Esophagus muscularis mucosa (tissue), 4 donors: ENCODE results near the gene RAB44. TPM values are rescaled to one million over a fixed set of nuclear protein-coding genes. Genes with fewer than 3 reads are reported as not detected.

Experiments used
- DNase-seq: peaks from one replicate; pipeline ENCODE4 v3.0.0-alpha.2; 2017; ENCODE audit errors: extremely low spot score
- H3K27ac ChIP-seq, 4 donors: fragments of 200-600 bp; sonication (generic); replicated peaks in 1 of 4; 1 replicate in 3 of 4; 2 replicates in 1 of 4; pipeline ENCODE4 v1.5.1; 2016 to 2019; ENCODE audit warnings: mild to moderate bottlenecking in 1 of 4
- H3K27me3 ChIP-seq, 4 donors: fragments of 200-600 bp; sonication (generic); one replicate each; pipeline versions ENCODE4 v1.5.1 to v1.6.0; 2016 to 2019
- H3K36me3 ChIP-seq, 4 donors: fragments of 200-600 bp; sonication (generic); one replicate each; pipeline ENCODE4 v1.5.1; 2016 to 2019
- H3K4me1 ChIP-seq, 4 donors: fragments of 200-600 bp; sonication (generic); one replicate each; pipeline ENCODE4 v1.5.1; 2016 to 2019
- H3K4me3 ChIP-seq, 4 donors: fragments of 200-600 bp; sonication (generic); 1 replicate in 2 of 4; 2 replicates in 2 of 4; pipeline ENCODE4 v1.5.1; 2016 to 2019; ENCODE audit warnings: mild to moderate bottlenecking in 4 of 4, moderate library complexity in 1 of 4
- H3K9me3 ChIP-seq, 4 donors: fragments of 200-600 bp; sonication (generic); 1 replicate in 3 of 4; 2 replicates in 1 of 4; pipeline ENCODE4 v1.5.1; 2016 to 2019
- EP300 ChIP-seq: sonication (generic); formaldehyde crosslinking; IDR thresholded peaks from one replicate; pipeline ENCODE4 v1.6.1; 2017; ENCODE audit warnings: antibody characterized with exemption
- POLR2A ChIP-seq: fragments of 450-650 bp; IDR thresholded peaks from one replicate; pipeline ENCODE4 v1.6.1; 2017; ENCODE audit warnings: antibody characterized with exemption, moderate library complexity, mild to moderate bottlenecking, low read depth
- POLR2AphosphoS5 ChIP-seq, 2 donors: sonication (generic); formaldehyde crosslinking; IDR thresholded peaks; one replicate each; pipeline ENCODE4 v1.6.1; 2017; ENCODE audit warnings: antibody characterized with exemption in 2 of 2
- WGBS: methylation state at CpG from one replicate; pipeline ENCODE4 v1.1.5; 2018; 5-methylcytosine and 5-hydroxymethylcytosine counted together
- intact Hi-C: fragments of 100-400 bp; cut with DNase I; formaldehyde crosslinking; loops from one replicate; pipeline ENCODE4 v1.15.1; 2023
- total RNA-seq, 4 donors: library from RNA; depleted of rRNA; stranded (reverse); fragments of >200 nt; gene quantifications; one replicate each; pipeline versions ENCODE4 v1.1.0 to v1.2.1, GENCODE V29; 2016
- TF ChIP-seq, protein P1 (sequence below), 3 experiments: fragments of 200-600 bp in 2 of 3; fragments of 450-650 bp in 1 of 3; sonication (generic) in 2 of 3; IDR thresholded peaks; one replicate each; pipeline ENCODE4 v1.5.1; 2017 to 2019; ENCODE audit warnings: antibody characterized with exemption in 3 of 3, mild to moderate bottlenecking in 2 of 3, moderate library complexity in 1 of 3

The RAB44 gene
- total RNA-seq, 4 donors from 2014 or later, result 0.19 to 1.5 (median 0.94) TPM

GRCh38 chr6:36774331-36774730 is 76.7 kb downstream of the RAB44 start:
- Histone ChIP-seq H3K27me3 (peaks cover 0 to 10% (median 0%) of the 10 kb centered on the region in 4 donors), H3K27ac (no peak overlapping the region), H3K4me1 (peaks cover 6 to 12% (median 11%) of the 10 kb centered on the region in 4 donors), H3K4me3 (no peak overlapping the region), H3K9me3 (no peaks in the 10 kb centered on the region), H3K36me3 (no peaks in the 10 kb centered on the region)
- DNase-seq, result no peak
- intact Hi-C loops, result loop anchor here (10.0 kb wide), 1 partner anchor 430 kb away; no protein-coding TSS in a partner anchor
- 81% methylated on average over 5 of the region's 5 CpGs for WGBS
- no peak for TF ChIP-seq POLR2A
- TF ChIP-seq, protein P1, sequence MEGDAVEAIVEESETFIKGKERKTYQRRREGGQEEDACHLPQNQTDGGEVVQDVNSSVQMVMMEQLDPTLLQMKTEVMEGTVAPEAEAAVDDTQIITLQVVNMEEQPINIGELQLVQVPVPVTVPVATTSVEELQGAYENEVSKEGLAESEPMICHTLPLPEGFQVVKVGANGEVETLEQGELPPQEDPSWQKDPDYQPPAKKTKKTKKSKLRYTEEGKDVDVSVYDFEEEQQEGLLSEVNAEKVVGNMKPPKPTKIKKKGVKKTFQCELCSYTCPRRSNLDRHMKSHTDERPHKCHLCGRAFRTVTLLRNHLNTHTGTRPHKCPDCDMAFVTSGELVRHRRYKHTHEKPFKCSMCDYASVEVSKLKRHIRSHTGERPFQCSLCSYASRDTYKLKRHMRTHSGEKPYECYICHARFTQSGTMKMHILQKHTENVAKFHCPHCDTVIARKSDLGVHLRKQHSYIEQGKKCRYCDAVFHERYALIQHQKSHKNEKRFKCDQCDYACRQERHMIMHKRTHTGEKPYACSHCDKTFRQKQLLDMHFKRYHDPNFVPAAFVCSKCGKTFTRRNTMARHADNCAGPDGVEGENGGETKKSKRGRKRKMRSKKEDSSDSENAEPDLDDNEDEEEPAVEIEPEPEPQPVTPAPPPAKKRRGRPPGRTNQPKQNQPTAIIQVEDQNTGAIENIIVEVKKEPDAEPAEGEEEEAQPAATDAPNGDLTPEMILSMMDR (IDR thresholded peaks at IDR 0.05), result no peak
- no peak for TF ChIP-seq EP300
- no peak for TF ChIP-seq POLR2AphosphoS5 (IDR thresholded peaks at IDR 0.05)

DNA sequence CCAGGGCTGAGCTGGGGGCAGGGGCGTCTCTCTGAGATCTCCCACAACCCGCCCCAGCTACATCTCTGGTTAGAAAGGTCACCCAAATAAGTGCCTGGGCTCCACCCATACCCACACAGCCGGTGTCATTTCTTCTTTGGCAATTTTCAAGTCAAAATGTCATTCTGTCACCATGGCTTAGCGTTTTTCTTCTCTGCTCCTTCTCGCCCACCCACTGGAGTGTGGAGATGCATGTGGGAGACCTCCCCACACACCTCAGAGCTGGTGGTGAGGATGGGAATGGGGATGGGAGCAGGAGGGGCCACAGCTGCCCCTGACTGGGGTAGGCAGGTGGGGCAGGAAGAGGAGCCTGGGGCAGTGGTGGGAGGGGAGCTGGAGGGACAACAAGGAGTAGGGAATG is 78.5 kb downstream of the RAB44 start:
- DNase-seq, result no peak
- 89% methylated on average over 5 of the region's 5 CpGs for WGBS
- intact Hi-C loops, result loop anchor here (10.0 kb wide), 1 partner anchor 429 kb away; no protein-coding TSS in a partner anchor
- TF ChIP-seq, protein P1 (IDR thresholded peaks at IDR 0.05), result no peak
- TF ChIP-seq POLR2A, result no peak
- TF ChIP-seq EP300, result no peak
- TF ChIP-seq POLR2AphosphoS5 (IDR thresholded peaks at IDR 0.05), result no peak
- Histone ChIP-seq H3K4me3 (no peak overlapping the region), H3K27me3 (peaks cover 0 to 15% (median 0%) of the 10 kb centered on the region in 4 donors), H3K36me3 (no peaks in the 10 kb centered on the region), H3K4me1 (no peaks in the 10 kb centered on the region), H3K27ac (no peak overlapping the region), H3K9me3 (no peaks in the 10 kb centered on the region)

DNA sequence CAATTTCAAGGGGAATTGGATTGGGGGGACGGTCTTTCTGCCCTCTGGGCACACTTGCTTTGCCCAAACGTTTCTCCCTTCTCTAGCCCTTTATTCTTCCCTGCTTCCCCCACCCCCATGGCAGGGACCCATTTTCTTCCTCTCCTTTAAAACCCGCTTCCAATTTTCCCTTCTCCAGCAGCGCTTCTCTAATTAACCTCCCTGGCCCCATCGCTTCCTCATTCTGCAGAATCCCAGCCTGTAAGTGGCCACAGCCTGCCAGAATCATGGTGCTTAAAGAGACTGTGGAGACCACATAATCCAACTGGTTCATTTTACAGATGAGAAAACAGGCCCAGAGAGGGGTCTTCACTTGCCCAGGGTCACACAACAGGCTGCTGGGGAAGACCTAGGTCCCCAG is 80.2 kb downstream of the RAB44 start:
- Histone ChIP-seq H3K27ac (no peak overlapping the region), H3K27me3 (peaks cover 0 to 15% (median 0%) of the 10 kb centered on the region in 4 donors), H3K36me3 (no peaks in the 10 kb centered on the region), H3K4me1 (no peaks in the 10 kb centered on the region), H3K4me3 (no peak overlapping the region), H3K9me3 (no peaks in the 10 kb centered on the region)
- intact Hi-C loops, result loop anchor here (10.0 kb wide), 1 partner anchor 427 kb away; no protein-coding TSS in a partner anchor
- WGBS, result 56% methylated on average over 5 of the region's 5 CpGs
- TF ChIP-seq EP300, result no peak
- no peak for TF ChIP-seq POLR2AphosphoS5 (IDR thresholded peaks at IDR 0.05)
- TF ChIP-seq POLR2A, result no peak
- TF ChIP-seq, protein P1 (IDR thresholded peaks at IDR 0.05), result no peak
- no peak for DNase-seq

DNA sequence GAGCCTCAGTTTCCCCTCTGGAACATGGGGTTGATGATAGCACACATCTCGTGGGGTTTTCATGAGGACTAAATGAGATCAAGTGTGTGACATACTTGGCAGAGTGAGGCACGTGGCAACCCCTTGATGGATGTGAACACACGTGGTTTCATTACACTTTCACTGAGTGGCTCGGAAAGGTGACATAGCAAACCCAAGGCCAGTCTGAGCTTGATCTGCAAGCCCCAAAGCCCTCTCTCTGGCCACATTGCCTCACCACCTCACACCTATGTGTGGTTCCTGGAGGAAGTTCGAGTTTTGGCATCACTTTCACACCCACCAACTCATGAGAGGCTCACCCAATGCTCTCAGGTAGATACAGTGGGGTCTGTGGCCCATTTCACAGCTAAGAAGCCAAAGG is 81.6 kb downstream of the RAB44 start:
- H3K27ac ChIP-seq, result no peak overlapping the region
- TF ChIP-seq EP300 (no peak), POLR2AphosphoS5 (IDR thresholded peaks at IDR 0.05) (no peak), POLR2A (no peak)
- TF ChIP-seq, protein P1 (IDR thresholded peaks at IDR 0.05), result no peak
- no peak overlapping the region for H3K4me3 ChIP-seq
- peaks cover 0 to 15% (median 0%) of the 10 kb centered on the region in 4 donors for H3K27me3 ChIP-seq
- no peaks in the 10 kb centered on the region for H3K36me3 ChIP-seq
- H3K4me1 ChIP-seq, result no peaks in the 10 kb centered on the region
- intact Hi-C loops, result loop anchor here (10.0 kb wide), 1 partner anchor 426 kb away; no protein-coding TSS in a partner anchor
- 86% methylated on average over 4 of the region's 5 CpGs for WGBS
- no peak for DNase-seq
- no peaks in the 10 kb centered on the region for H3K9me3 ChIP-seq
